HCT116 (cell line): ENCODE data around the gene CHID1. TPM values are rescaled to one million over a fixed set of nuclear protein-coding genes. Genes with fewer than 3 reads are reported as not detected.

Source experiments
- ATAC-seq: fragments of 200-7000 bp; cut with Tn5 transposase; 2 replicates; pipeline ENCODE4 v1.9.1; 2020; ENCODE audit warnings: mild to moderate bottlenecking, moderate library complexity
- BruUV-seq: library from RNA; stranded (reverse); fragments of 400-500 nt; replicated peaks from 2 replicates; lab custom pipeline; 2021; lab: Mats Ljungman, UMichigan
- CTCF ChIA-PET: fragments of 300-600 bp; sonication (Branson Sonifier 250); formaldehyde crosslinking; loops from one replicate; lab custom pipeline; 2021; ENCODE audit warnings: antibody characterized with exemption; lab: Charles Lee
- POLR2A ChIA-PET: fragments of 300-600, 350-600 bp; sonication (Branson Sonifier 250); formaldehyde crosslinking; loops from one replicate; lab custom pipeline; 2021; ENCODE audit warnings: antibody characterized with exemption; lab: Charles Lee
- RAD21 ChIA-PET, 2 experiments: fragments of 300-600 bp; sonication (Branson Sonifier 250); formaldehyde crosslinking; loops; one replicate each; lab custom pipeline; 2023; ENCODE audit warnings: low total read pairs in 2 of 2; ENCODE audit not compliant: uncharacterized antibody in 2 of 2, unreplicated experiment in 2 of 2, low non-redundant PET in 1 of 2; lab: Charles Lee
- DNase-seq: peaks from one replicate; pipeline ENCODE4 v3.0.0-alpha.2; 2010; ENCODE audit warnings: low read depth, low spot score
- H2AFZ ChIP-seq: fragments of 200-600 bp; shearing (Covaris generic), sonication (generic); 2 replicates; pipeline ENCODE4 v1.6.1; 2017; ENCODE audit warnings: low read depth, mixed run types, mixed read lengths, antibody characterized with exemption, low read length; ENCODE audit not compliant: poor library complexity, severe bottlenecking
- H3K27ac ChIP-seq: 2 replicates; pipeline ENCODE4 v1.5.1; 2012; ENCODE audit warnings: low read depth, low read length
- H3K27me3 ChIP-seq: fragments of 200-600 bp; sonication (generic); 2 replicates; pipeline ENCODE4 v1.6.1; 2016; ENCODE audit warnings: mixed run types, low read length, mixed read lengths; ENCODE audit not compliant: insufficient read depth
- H3K36me3 ChIP-seq, 2 experiments: fragments of 200-500 bp in 1 of 2; fragments of 200-600 bp in 1 of 2; sonication (Bioruptor generic) in 1 of 2; sonication (generic) in 1 of 2; 2 replicates each; pipeline versions ENCODE4 v1.5.1 to v1.6.1; 2014 to 2016; ENCODE audit warnings: low read length in 2 of 2, inconsistent platforms in 1 of 2, mixed read lengths in 1 of 2, mixed run types in 1 of 2; ENCODE audit not compliant: insufficient read depth in 2 of 2, control insufficient read depth in 1 of 2
- H3K4me1 ChIP-seq, 2 experiments: fragments of 200-600 bp in 1 of 2; sonication (generic) in 1 of 2; 2 replicates each; pipeline versions ENCODE4 v1.5.1 to v1.6.1; 2012 to 2017; ENCODE audit warnings: low read length in 2 of 2, inconsistent platforms in 1 of 2, mild to moderate bottlenecking in 1 of 2, mixed read lengths in 1 of 2, mixed run types in 1 of 2, moderate library complexity in 1 of 2; ENCODE audit not compliant: insufficient read depth in 2 of 2, control insufficient read depth in 1 of 2
- H3K4me2 ChIP-seq: fragments of 200-600 bp; sonication (generic); 2 replicates; pipeline ENCODE4 v1.6.1; 2017; ENCODE audit warnings: mixed run types, low read length, mixed read lengths
- H3K4me3 ChIP-seq, 2 experiments: fragments of 200-600 bp in 1 of 2; sonication (generic) in 1 of 2; replicated peaks in 1 of 2; 2 replicates each; pipeline ENCODE4 v1.5.1; 2011 to 2016; ENCODE audit warnings: low read length in 2 of 2, control low read depth in 1 of 2, low read depth in 1 of 2, mild to moderate bottlenecking in 1 of 2, mixed read lengths in 1 of 2, mixed run types in 1 of 2
- H3K79me2 ChIP-seq: fragments of 200-600 bp; sonication (generic); 2 replicates; pipeline ENCODE4 v1.6.1; 2017; ENCODE audit warnings: mild to moderate bottlenecking, mixed run types, low read length, moderate library complexity, mixed read lengths; ENCODE audit not compliant: insufficient read depth
- H3K9ac ChIP-seq: fragments of 200-600 bp; sonication (generic); 2 replicates; pipeline ENCODE4 v1.6.1; 2016; ENCODE audit warnings: low read length, mixed read lengths
- H3K9me2 ChIP-seq: fragments of 200-600 bp; sonication (generic), shearing (Covaris generic); 2 replicates; pipeline ENCODE4 v1.6.1; 2017; ENCODE audit warnings: mixed run types, mild to moderate bottlenecking, moderate library complexity; ENCODE audit not compliant: insufficient read depth
- H3K9me3 ChIP-seq, 2 experiments: fragments of 200-500 bp in 1 of 2; fragments of 200-600 bp in 1 of 2; sonication (Bioruptor generic) in 1 of 2; sonication (generic) in 1 of 2; 2 replicates each; pipeline ENCODE4 v1.6.1; 2014 to 2017; ENCODE audit warnings: low read length in 2 of 2, mixed read lengths in 2 of 2, inconsistent platforms in 1 of 2, low read depth in 1 of 2, mild to moderate bottlenecking in 1 of 2, mixed run types in 1 of 2, moderate library complexity in 1 of 2; ENCODE audit not compliant: control insufficient read depth in 1 of 2, insufficient read depth in 1 of 2
- H4K20me1 ChIP-seq: fragments of 200-600 bp; sonication (generic), shearing (Covaris generic); 2 replicates; pipeline ENCODE4 v1.6.1; 2017; ENCODE audit warnings: mixed run types, mild to moderate bottlenecking, moderate library complexity; ENCODE audit not compliant: insufficient read depth
- CBX3 ChIP-seq: IDR thresholded peaks from 2 replicates; pipeline ENCODE4 v1.6.1; 2012; ENCODE audit warnings: low read depth
- CEBPB ChIP-seq: IDR thresholded peaks from 2 replicates; pipeline ENCODE4 v1.6.1; 2012; ENCODE audit warnings: low read depth
- EGR1 ChIP-seq: IDR thresholded peaks from 2 replicates; pipeline ENCODE4 v1.6.1; 2012; ENCODE audit warnings: low read depth
- ELF1 ChIP-seq: IDR thresholded peaks from 2 replicates; pipeline ENCODE4 v1.6.1; 2012; ENCODE audit warnings: low read depth, borderline replicate concordance
- EZH2 ChIP-seq: fragments of 200-600 bp; sonication (generic); IDR thresholded peaks from 2 replicates; pipeline ENCODE4 v1.6.1; 2017; ENCODE audit warnings: antibody characterized with exemption, mixed run types
- EZH2phosphoT487 ChIP-seq: fragments of 200-600 bp; IDR thresholded peaks from 2 replicates; pipeline ENCODE4 v1.6.1; 2018; ENCODE audit warnings: antibody characterized with exemption, borderline replicate concordance
- JUND ChIP-seq: IDR thresholded peaks from 2 replicates; pipeline ENCODE4 v1.6.1; 2012
- POLR2A ChIP-seq: IDR thresholded peaks from 2 replicates; pipeline ENCODE4 v1.7.0; 2011; ENCODE audit warnings: borderline replicate concordance; ENCODE audit not compliant: insufficient read depth, insufficient read length; ENCODE audit errors: extremely low read depth
- POLR2AphosphoS5 ChIP-seq: IDR thresholded peaks from 2 replicates; pipeline ENCODE4 v1.6.1; 2011; ENCODE audit warnings: mild to moderate bottlenecking, low read depth, low read length, moderate library complexity
- RAD21 ChIP-seq: IDR thresholded peaks from 2 replicates; pipeline ENCODE4 v1.6.1; 2012; ENCODE audit warnings: low read depth, mild to moderate bottlenecking
- SIN3A ChIP-seq: IDR thresholded peaks from 2 replicates; pipeline ENCODE4 v1.6.1; 2012; ENCODE audit warnings: low read depth
- SP1 ChIP-seq: IDR thresholded peaks from 2 replicates; pipeline ENCODE4 v1.6.1; 2012; ENCODE audit warnings: low read depth
- ZNF274 ChIP-seq: fragments of 200-500 bp; sonication (Bioruptor generic); IDR thresholded peaks from 2 replicates; pipeline ENCODE4 v1.6.1; 2014; ENCODE audit warnings: mild to moderate bottlenecking, low read depth, low read length, inconsistent platforms
- intact Hi-C: fragments of 100-400 bp; cut with micrococcal nuclease; formaldehyde crosslinking; loops from 2 replicates; pipeline ENCODE4 v1.10.0; 2022
- total RNA-seq: library from RNA; stranded (reverse); gene quantifications from one replicate; pipeline ENCODE4 v1.2.1, GENCODE V29; 2021; ENCODE audit not compliant: unreplicated experiment
- TF ChIP-seq, protein P1 (sequence below): IDR thresholded peaks from 2 replicates; pipeline ENCODE4 v1.6.1; 2011; ENCODE audit warnings: mild to moderate bottlenecking, low read length, moderate library complexity; ENCODE audit not compliant: insufficient replicate concordance; ENCODE audit errors: extremely low read depth
- TF ChIP-seq, protein P2 (sequence below): IDR thresholded peaks from 2 replicates; pipeline ENCODE4 v1.6.1; 2012; ENCODE audit warnings: low read depth

The CHID1 gene
- total RNA-seq, 1 experiment from 2014 or later, result 102 TPM

DNA sequence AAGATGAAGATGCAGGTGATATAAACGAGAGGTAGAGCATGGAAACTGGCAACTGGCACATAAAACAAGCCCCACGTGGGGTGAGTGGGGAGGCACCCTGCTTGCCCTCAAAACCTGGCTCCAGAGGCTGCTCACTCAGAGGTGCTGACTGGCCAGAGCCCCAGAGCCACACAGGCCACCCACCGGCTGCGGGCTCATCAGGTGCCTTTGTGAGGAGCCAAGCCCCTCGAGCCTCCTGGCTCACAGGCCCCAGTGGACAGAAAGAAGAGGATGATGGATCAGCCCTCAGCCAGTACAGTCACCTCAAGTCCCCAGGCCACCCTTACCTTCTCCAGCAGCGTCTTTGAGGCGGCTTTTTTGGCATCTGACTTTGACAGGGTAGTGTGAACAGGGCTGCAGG is 6.2 kb downstream of the CHID1 start:
- ChIA-PET POLR2A (no interaction called here), CTCF (no interaction called here), RAD21 (no interaction called here)
- Histone ChIP-seq H3K9me3 (no peaks in the 10 kb centered on the region), H4K20me1 (no peaks in the 10 kb centered on the region), H3K27ac (no peak overlapping the region), H3K4me2 (no peak overlapping the region), H3K79me2 (peaks cover 37% of the 10 kb centered on the region), H3K36me3 (peaks cover 21 to 45% of the 10 kb centered on the region in 2 experiments; a peak in 3 of 4 replicates), H3K27me3 (no peaks in the 10 kb centered on the region), H3K4me1 (peaks cover 1 to 6% of the 10 kb centered on the region in 2 experiments), H2AFZ (no peak overlapping the region), H3K9ac (no peak overlapping the region), H3K9me2 (no peaks in the 10 kb centered on the region), H3K4me3 (no peak overlapping the region)
- DNase-seq, result no peak
- TF ChIP-seq EZH2phosphoT487 (no peak), EGR1 (no peak), JUND (no peak), ELF1 (no peak), POLR2A (no peak), RAD21 (no peak), SIN3A (no peak), CBX3 (no peak), CEBPB (no peak), POLR2AphosphoS5 (no peak), ZNF274 (no peak), EZH2 (no peak), SP1 (no peak)
- TF ChIP-seq, protein P1, sequence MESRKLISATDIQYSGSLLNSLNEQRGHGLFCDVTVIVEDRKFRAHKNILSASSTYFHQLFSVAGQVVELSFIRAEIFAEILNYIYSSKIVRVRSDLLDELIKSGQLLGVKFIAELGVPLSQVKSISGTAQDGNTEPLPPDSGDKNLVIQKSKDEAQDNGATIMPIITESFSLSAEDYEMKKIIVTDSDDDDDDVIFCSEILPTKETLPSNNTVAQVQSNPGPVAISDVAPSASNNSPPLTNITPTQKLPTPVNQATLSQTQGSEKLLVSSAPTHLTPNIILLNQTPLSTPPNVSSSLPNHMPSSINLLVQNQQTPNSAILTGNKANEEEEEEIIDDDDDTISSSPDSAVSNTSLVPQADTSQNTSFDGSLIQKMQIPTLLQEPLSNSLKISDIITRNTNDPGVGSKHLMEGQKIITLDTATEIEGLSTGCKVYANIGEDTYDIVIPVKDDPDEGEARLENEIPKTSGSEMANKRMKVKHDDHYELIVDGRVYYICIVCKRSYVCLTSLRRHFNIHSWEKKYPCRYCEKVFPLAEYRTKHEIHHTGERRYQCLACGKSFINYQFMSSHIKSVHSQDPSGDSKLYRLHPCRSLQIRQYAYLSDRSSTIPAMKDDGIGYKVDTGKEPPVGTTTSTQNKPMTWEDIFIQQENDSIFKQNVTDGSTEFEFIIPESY, result no peak
- TF ChIP-seq, protein P2, sequence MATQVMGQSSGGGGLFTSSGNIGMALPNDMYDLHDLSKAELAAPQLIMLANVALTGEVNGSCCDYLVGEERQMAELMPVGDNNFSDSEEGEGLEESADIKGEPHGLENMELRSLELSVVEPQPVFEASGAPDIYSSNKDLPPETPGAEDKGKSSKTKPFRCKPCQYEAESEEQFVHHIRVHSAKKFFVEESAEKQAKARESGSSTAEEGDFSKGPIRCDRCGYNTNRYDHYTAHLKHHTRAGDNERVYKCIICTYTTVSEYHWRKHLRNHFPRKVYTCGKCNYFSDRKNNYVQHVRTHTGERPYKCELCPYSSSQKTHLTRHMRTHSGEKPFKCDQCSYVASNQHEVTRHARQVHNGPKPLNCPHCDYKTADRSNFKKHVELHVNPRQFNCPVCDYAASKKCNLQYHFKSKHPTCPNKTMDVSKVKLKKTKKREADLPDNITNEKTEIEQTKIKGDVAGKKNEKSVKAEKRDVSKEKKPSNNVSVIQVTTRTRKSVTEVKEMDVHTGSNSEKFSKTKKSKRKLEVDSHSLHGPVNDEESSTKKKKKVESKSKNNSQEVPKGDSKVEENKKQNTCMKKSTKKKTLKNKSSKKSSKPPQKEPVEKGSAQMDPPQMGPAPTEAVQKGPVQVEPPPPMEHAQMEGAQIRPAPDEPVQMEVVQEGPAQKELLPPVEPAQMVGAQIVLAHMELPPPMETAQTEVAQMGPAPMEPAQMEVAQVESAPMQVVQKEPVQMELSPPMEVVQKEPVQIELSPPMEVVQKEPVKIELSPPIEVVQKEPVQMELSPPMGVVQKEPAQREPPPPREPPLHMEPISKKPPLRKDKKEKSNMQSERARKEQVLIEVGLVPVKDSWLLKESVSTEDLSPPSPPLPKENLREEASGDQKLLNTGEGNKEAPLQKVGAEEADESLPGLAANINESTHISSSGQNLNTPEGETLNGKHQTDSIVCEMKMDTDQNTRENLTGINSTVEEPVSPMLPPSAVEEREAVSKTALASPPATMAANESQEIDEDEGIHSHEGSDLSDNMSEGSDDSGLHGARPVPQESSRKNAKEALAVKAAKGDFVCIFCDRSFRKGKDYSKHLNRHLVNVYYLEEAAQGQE, result no peak
- ATAC-seq, result no peak
- no TSS peak for BruUV-seq
- intact Hi-C loops, result no loop called here
